Testis (tissue), 2 donors: ENCODE results near the gene BAIAP2.

ENCODE experiments used
- CTCF ChIP-seq, 3 experiments: fragments of 450-650 bp in 2 of 3; fragments of 200-600 bp in 1 of 3; sonication (generic) in 1 of 3; IDR thresholded peaks; one replicate each; pipeline ENCODE4 v1.5.1; 2016 to 2019; ENCODE audit warnings: antibody characterized with exemption in 3 of 3, mild to moderate bottlenecking in 2 of 3, moderate library complexity in 1 of 3
- POLR2A ChIP-seq: fragments of 450-650 bp; IDR thresholded peaks from one replicate; pipeline ENCODE4 v1.6.1; 2017; ENCODE audit warnings: antibody characterized with exemption, mild to moderate bottlenecking, moderate library complexity

GRCh38 chr17:81111066-81111465 is 76.1 kb downstream of the BAIAP2 start:
- no peak for TF ChIP-seq CTCF (IDR thresholded peaks at IDR 0.05)
- no peak for TF ChIP-seq POLR2A
